NB4 (cell line): ENCODE measurements around the gene COL4A2.

Experiments used
- DNase-seq: peaks from one replicate; pipeline ENCODE4 v3.0.0; 2010; ENCODE audit warnings: low read depth
- H3K4me3 ChIP-seq: one replicate; pipeline ENCODE4 v1.5.1; 2011; ENCODE audit warnings: mild to moderate bottlenecking, low read depth, low read length, moderate library complexity
- CTCF ChIP-seq: IDR thresholded peaks from one replicate; pipeline ENCODE4 v1.5.1; 2012; ENCODE audit warnings: low read depth, low read length
- MAX ChIP-seq: IDR thresholded peaks from 2 replicates; pipeline ENCODE4 v1.6.1; 2011; ENCODE audit warnings: low read depth, low read length
- MYC ChIP-seq: IDR thresholded peaks from 2 replicates; pipeline ENCODE4 v1.6.1; 2011; ENCODE audit warnings: low read depth, low read length
- POLR2A ChIP-seq: IDR thresholded peaks from 2 replicates; pipeline ENCODE4 v1.6.1; 2011; ENCODE audit warnings: mild to moderate bottlenecking; ENCODE audit not compliant: insufficient read length; ENCODE audit errors: extremely low read depth

COL4A2 gene

DNA sequence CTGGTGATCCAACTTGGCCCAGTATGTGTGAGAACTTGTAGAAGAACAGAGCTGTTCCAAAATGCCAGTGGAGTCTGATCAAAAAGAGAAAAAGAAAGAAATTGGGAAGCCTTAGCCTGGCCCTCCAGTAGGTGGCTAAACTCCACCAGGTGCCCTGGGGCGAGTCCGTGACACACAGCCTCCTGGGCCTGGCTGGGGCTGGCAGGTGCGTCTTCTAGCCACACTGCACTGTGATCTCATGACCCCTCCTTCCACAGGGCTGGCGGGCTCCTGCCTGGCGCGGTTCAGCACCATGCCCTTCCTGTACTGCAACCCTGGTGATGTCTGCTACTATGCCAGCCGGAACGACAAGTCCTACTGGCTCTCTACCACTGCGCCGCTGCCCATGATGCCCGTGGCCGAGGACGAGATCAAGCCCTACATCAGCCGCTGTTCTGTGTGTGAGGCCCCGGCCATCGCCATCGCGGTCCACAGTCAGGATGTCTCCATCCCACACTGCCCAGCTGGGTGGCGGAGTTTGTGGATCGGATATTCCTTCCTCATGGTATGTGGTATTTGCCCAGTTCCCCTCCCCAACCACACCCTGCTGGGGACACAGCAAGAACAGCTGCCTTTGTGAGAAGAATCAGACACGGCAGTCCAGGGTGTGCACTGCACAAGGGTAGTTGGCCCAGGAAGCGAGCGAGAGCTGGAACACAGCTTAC is 200.7 kb downstream of the COL4A2 start:
- H3K4me3 ChIP-seq, result no peak overlapping the region

DNA sequence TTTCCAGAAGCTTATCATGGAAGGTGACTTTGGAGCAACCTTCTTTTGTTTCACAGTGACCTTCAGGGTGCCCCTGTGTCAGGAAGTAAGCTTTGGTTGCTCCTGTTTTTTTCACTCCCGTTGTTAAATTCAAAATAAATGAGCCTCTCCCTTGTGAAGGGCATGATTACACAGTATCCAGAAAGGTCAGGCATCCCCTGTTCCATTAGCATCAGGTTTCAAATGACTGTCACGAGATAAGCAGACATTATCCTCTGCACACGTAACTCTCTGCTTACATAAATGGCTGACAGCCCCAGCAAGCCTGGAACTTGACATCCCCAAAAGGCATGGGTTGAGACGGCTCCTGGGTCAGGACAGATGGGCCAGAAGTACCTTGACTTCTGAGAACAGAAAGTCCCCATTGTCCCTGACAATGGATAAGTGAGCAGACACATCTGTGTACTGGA is 202.4 kb downstream of the COL4A2 start:
- DNase-seq, result no peak
- H3K4me3 ChIP-seq, result no peak overlapping the region
- TF ChIP-seq MAX (no peak), CTCF (no peak), MYC (no peak), POLR2A (no peak)

More for the DNA sequence above, 200.7 kb downstream of the COL4A2 start:
- no peak for DNase-seq
- TF ChIP-seq CTCF (no peak), MAX (no peak), MYC (no peak), POLR2A (no peak)

DNA sequence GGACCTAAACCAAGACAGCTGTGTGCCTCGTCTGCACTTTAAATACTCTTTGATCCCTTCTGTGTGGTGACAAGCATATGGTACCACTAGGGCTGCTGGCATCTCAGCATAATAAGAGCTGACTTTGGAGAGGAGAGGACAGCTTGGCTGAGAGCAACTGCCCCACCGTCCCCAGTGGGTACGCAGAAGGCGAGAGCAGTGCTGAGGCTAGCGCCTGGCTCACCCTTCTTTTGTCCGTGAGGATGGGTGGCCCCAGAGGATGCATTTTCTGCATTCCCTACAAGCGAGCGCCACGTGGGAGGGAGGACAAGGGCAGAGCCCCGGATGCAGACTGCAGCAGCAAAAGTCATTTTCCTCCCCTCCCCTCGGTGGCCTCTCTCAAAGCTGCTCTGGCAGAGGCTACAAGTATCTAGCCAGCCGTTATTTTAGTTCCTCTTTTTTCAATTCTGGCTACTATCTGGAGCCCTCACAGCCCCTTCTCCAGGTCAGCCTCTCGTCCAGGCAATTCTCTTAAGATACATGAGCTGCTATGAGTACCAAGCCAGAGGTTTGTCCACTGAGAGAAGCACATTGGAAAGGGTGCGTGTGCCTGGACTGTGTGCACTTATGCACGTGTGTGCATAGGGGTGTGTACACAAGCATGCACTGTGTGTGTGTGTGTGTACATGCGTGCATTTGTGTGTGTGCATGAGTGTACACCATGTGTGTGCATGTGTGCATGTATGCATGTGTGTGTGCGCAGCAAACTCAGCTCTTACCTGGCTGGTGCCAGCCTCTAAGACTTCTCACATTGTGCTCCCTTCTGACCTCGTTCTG is 203.1 kb downstream of the COL4A2 start:
- TF ChIP-seq POLR2A (peak; percentile 42), MAX (peak; percentile 98), CTCF (no peak), MYC (peak; percentile 97)
- peak; percentile 97 for DNase-seq
- H3K4me3 ChIP-seq, result peak overlapping the region; percentile 39

DNA sequence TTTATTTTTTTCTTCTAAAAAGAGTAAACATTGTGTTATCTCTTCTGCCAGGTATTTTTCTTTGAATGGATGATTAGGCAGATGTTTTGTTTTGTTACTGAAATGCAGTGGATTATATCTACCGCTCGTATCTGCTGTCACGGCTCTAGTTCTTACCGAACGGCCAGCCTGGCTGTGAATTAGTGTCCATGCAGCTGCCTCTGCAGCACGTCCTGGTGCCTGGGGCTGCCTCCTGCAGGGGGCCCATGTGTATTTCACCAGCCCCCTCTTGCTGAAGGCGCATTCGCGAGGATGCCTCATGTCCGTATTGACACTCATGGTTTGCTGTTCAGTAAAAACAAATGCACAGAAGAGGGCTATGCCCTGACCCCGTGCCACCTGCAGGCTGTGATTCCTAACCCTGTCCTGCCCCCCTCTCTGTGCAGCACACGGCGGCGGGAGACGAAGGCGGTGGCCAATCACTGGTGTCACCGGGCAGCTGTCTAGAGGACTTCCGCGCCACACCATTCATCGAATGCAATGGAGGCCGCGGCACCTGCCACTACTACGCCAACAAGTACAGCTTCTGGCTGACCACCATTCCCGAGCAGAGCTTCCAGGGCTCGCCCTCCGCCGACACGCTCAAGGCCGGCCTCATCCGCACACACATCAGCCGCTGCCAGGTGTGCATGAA is 204.6 kb downstream of the COL4A2 start:
- DNase-seq, result no peak
- H3K4me3 ChIP-seq, result no peak overlapping the region
- TF ChIP-seq MYC, result no peak
- no peak; the same call in 1 of the 2 replicates for TF ChIP-seq MAX

- no peak overlapping the region for H3K4me3 ChIP-seq
- TF ChIP-seq POLR2A (no peak), CTCF (no peak), MAX (no peak), MYC (no peak)
- no peak for DNase-seq
Observed at GRCh38 chr13:110512198-110512740, 205.2 kb downstream of the COL4A2 start.
